IMR-90 (cell line): ENCODE results near the gene GPC6. TPM values are rescaled to one million over a fixed set of nuclear protein-coding genes. Genes with fewer than 3 reads are reported as not detected.
A peak's percentile ranks its signal among the peaks of the same experiment; 100 is the strongest.

Experiments used
- ATAC-seq: fragments of 200-7000 bp; cut with Tn5 transposase; 2 replicates; pipeline ENCODE4 v1.9.1; 2020; ENCODE audit warnings: low read depth, mild to moderate bottlenecking, moderate library complexity
- BruUV-seq: library from RNA; stranded (reverse); fragments of 400-500 nt; replicated peaks from 2 replicates; lab custom pipeline; 2021; lab: Mats Ljungman, UMichigan
- CTCF ChIA-PET: fragments of 300-600 bp; formaldehyde crosslinking; extraction: SDS; loops from one replicate; lab custom pipeline; 2021; ENCODE audit warnings: antibody characterized with exemption; lab: Yijun Ruan, JAX
- POLR2A ChIA-PET: fragments of 300-600 bp; sonication (Branson Sonifier 250); formaldehyde crosslinking; loops from one replicate; lab custom pipeline; 2022; ENCODE audit warnings: antibody characterized with exemption; ENCODE audit not compliant: unreplicated experiment; lab: Charles Lee
- DNase-seq: peaks from one replicate; pipeline ENCODE4 v3.0.0; 2013
- H2AFZ ChIP-seq: replicated peaks from 2 replicates; pipeline ENCODE3; 2013; ENCODE audit warnings: low read length, mild to moderate bottlenecking; ENCODE audit not compliant: poor library complexity
- H2AK5ac ChIP-seq: 2 replicates; pipeline ENCODE4 v1.6.1; 2013; ENCODE audit warnings: low read depth, low read length, inconsistent platforms
- H2AK9ac ChIP-seq: replicated peaks from 2 replicates; pipeline ENCODE3; 2013; ENCODE audit warnings: mild to moderate bottlenecking, low read depth, low read length, moderate library complexity; ENCODE audit not compliant: poor library complexity
- H2BK120ac ChIP-seq: 2 replicates; pipeline ENCODE4 v1.6.1; 2013; ENCODE audit warnings: low read depth, low read length, inconsistent platforms
- H2BK15ac ChIP-seq: 3 replicates; pipeline ENCODE4 v1.6.1; 2013; ENCODE audit warnings: low read depth, low read length, inconsistent platforms
- H2BK20ac ChIP-seq: 2 replicates; pipeline ENCODE4 v1.6.1; 2013; ENCODE audit warnings: low read depth, mild to moderate bottlenecking, inconsistent platforms, low read length, moderate library complexity
- H2BK5ac ChIP-seq: 2 replicates; pipeline ENCODE4 v1.6.1; 2013; ENCODE audit warnings: mild to moderate bottlenecking, low read depth, low read length, inconsistent platforms; ENCODE audit not compliant: poor library complexity, severe bottlenecking
- H3K14ac ChIP-seq: replicated peaks from 2 replicates; pipeline ENCODE4 v1.6.1; 2013; ENCODE audit warnings: low read depth, low read length, inconsistent platforms
- H3K18ac ChIP-seq: 2 replicates; pipeline ENCODE4 v1.6.1; 2013; ENCODE audit warnings: low read depth, low read length, control low read depth
- H3K23ac ChIP-seq: 2 replicates; pipeline ENCODE4 v1.6.1; 2013; ENCODE audit warnings: low read depth, low read length, inconsistent platforms
- H3K27ac ChIP-seq: 2 replicates; pipeline ENCODE4 v1.5.1; 2013; ENCODE audit warnings: mild to moderate bottlenecking, control low read depth, low read length; ENCODE audit not compliant: insufficient read depth
- H3K27me3 ChIP-seq: 2 replicates; pipeline ENCODE4 v1.6.1; 2013; ENCODE audit warnings: low read length; ENCODE audit not compliant: control insufficient read depth, insufficient read depth
- H3K36me3 ChIP-seq: 2 replicates; pipeline ENCODE4 v1.6.1; 2013; ENCODE audit warnings: low read length, mixed read lengths; ENCODE audit not compliant: control insufficient read depth, insufficient read depth
- H3K4ac ChIP-seq: 2 replicates; pipeline ENCODE4 v1.6.1; 2013; ENCODE audit warnings: low read depth, low read length, inconsistent platforms
- H3K4me1 ChIP-seq: 2 replicates; pipeline ENCODE4 v1.6.1; 2013; ENCODE audit warnings: low read length, mixed read lengths; ENCODE audit not compliant: control insufficient read depth, insufficient read depth
- H3K4me2 ChIP-seq: 2 replicates; pipeline ENCODE4 v1.6.1; 2013; ENCODE audit warnings: low read depth, mild to moderate bottlenecking, control low read depth, low read length, moderate library complexity
- H3K4me3 ChIP-seq: 2 replicates; pipeline ENCODE4 v1.5.1; 2013; ENCODE audit warnings: low read depth, mild to moderate bottlenecking, control low read depth, low read length, moderate library complexity; ENCODE audit not compliant: insufficient read depth
- H3K56ac ChIP-seq: 2 replicates; pipeline ENCODE4 v1.6.1; 2013; ENCODE audit warnings: low read length, inconsistent platforms; ENCODE audit not compliant: insufficient read depth; ENCODE audit errors: extremely low read depth
- H3K79me1 ChIP-seq, 2 experiments: 2 replicates each; pipeline ENCODE4 v1.6.1; 2013; ENCODE audit warnings: low read length in 2 of 2, inconsistent platforms in 1 of 2, low read depth in 1 of 2
- H3K9ac ChIP-seq: 2 replicates; pipeline ENCODE4 v1.6.1; 2013; ENCODE audit warnings: low read depth, low read length, control low read depth
- H3K9me1 ChIP-seq: 2 replicates; pipeline ENCODE4 v1.6.1; 2013; ENCODE audit warnings: low read length, inconsistent platforms; ENCODE audit not compliant: insufficient read depth
- H3K9me3 ChIP-seq: 2 replicates; pipeline ENCODE4 v1.6.1; 2013; ENCODE audit warnings: low read length; ENCODE audit not compliant: control insufficient read depth, insufficient read depth
- H4K20me1 ChIP-seq: 2 replicates; pipeline ENCODE4 v1.6.1; 2013; ENCODE audit warnings: low read length, inconsistent platforms; ENCODE audit not compliant: insufficient read depth
- H4K5ac ChIP-seq: 2 replicates; pipeline ENCODE4 v1.6.1; 2013; ENCODE audit warnings: mild to moderate bottlenecking, low read depth, low read length, control low read depth
- H4K8ac ChIP-seq, 2 experiments: 2 replicates each; pipeline ENCODE4 v1.6.1; 2013; ENCODE audit warnings: low read depth in 2 of 2, low read length in 2 of 2, control low read depth in 1 of 2, inconsistent platforms in 1 of 2
- H4K91ac ChIP-seq: 2 replicates; pipeline ENCODE4 v1.6.1; 2013; ENCODE audit warnings: low read depth, low read length, inconsistent platforms; ENCODE audit not compliant: insufficient read depth
- MAFK ChIP-seq: IDR thresholded peaks from 2 replicates; pipeline ENCODE4 v1.6.1; 2012; ENCODE audit warnings: low read depth, low read length, improper control_type of control experiment
- SMC3 ChIP-seq: fragments of 150-350 bp; IDR thresholded peaks from 2 replicates; pipeline ENCODE4 v1.6.1; 2016; ENCODE audit warnings: low read depth, mild to moderate bottlenecking, antibody characterized with exemption, low read length, moderate library complexity
- WGBS, 2 experiments: methylation state at CpG; one replicate each; pipeline versions ENCODE4 v1.1.5 to v1.1.7; 2013; ENCODE audit warnings: missing lambda C conversion rate in 2 of 2; ENCODE audit not compliant: insufficient read length in 1 of 2; ENCODE audit errors: extremely low coverage in 2 of 2; 5-methylcytosine and 5-hydroxymethylcytosine counted together
- dilution Hi-C: fragments of 300-500 bp; cut with HindIII; formaldehyde crosslinking; loops from one replicate; pipeline ENCODE4 v1.14.3; 2018; ENCODE audit warnings: low sequenced_read_pairs; ENCODE audit not compliant: unreplicated experiment
- in situ Hi-C: fragments of 300-500 bp; cut with MboI; formaldehyde crosslinking; loops from 3 replicates; pipeline ENCODE4 v1.14.3; 2019; ENCODE audit warnings: low sequenced_read_pairs, inconsistent platforms, mixed read lengths
- intact Hi-C: fragments of 100-400 bp; cut with micrococcal nuclease; formaldehyde crosslinking; loops from 2 replicates; pipeline ENCODE4 v1.10.0; 2022
- polyA plus RNA-seq, 3 experiments: library from polyadenylated mRNA; depleted of rRNA; stranded (reverse); fragments of >200 nt; gene quantifications; 2 replicates each; pipeline ENCODE4 v1.2.3, GENCODE V29; 2012; ENCODE audit warnings: low replicate concordance in 1 of 3
- total RNA-seq: library from RNA; depleted of rRNA; stranded (reverse); fragments of >200 nt; gene quantifications from 2 replicates; pipeline ENCODE4 v1.2.3, GENCODE V29; 2012

The GPC6 gene
- total and polyA plus RNA-seq, 2 of the 4 experiments (the other 2 are of a cell fraction) = 14.9 to 39.4 TPM

DNA sequence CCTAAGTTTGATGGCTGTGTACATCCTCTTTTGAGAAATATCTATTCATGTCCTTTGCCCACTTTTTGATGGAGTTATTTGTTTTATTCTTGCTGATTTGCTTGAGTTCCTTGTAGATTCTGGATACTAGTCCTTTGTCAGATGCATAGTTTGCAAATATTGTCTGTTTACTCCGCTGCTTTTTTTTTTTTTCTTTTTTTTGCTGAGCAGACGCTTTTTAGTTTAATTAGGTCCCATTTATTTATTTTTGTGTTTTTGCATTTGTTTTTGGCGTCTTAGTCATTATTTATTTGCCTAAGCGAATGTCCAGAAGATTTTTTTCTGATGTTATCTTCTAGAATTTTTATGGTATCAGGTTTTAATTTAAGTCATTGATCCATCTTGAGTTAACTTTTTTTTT lies 114.9 kb downstream of the GPC6 start:
- no peak overlapping the region for H2BK15ac ChIP-seq
- ATAC-seq = no peak

More for the DNA sequence above, 114.9 kb downstream of the GPC6 start:
- Histone ChIP-seq H2BK120ac (no peak overlapping the region), H3K4me1 (no peaks in the 10 kb centered on the region), H3K9me3 (no peaks in the 10 kb centered on the region), H3K27ac (no peak overlapping the region), H3K14ac (no peak overlapping the region), H3K36me3 (no peaks in the 10 kb centered on the region), H4K8ac (no peak overlapping the region), H3K56ac (no peak overlapping the region), H3K79me1 (peaks cover 3 to 6% of the 10 kb centered on the region in 2 experiments; a peak in 2 of 4 replicates), H3K27me3 (no peaks in the 10 kb centered on the region), H2BK5ac (no peak overlapping the region), H3K4me2 (no peak overlapping the region), H4K91ac (no peak overlapping the region), H3K4ac (no peak overlapping the region), H3K23ac (no peak overlapping the region), H4K5ac (no peak overlapping the region), H4K20me1 (no peaks in the 10 kb centered on the region; the same call in 1 of the 2 replicates), H3K4me3 (no peak overlapping the region), H2AFZ (no peak overlapping the region), H3K9ac (no peak overlapping the region), H2AK9ac (no peak overlapping the region), H2AK5ac (no peak overlapping the region), H3K18ac (no peak overlapping the region), H3K9me1 (no peaks in the 10 kb centered on the region), H2BK20ac (no peak overlapping the region)
- ChIA-PET POLR2A (no interaction called here), CTCF (no interaction called here)
- no TSS peak for BruUV-seq
- DNase-seq = no peak
- WGBS, 2 experiments = 100% methylated on average over 1 of the region's 4 CpGs; no CpG with 5 or more reads in 1 of the 2 experiments
- TF ChIP-seq MAFK (peak; percentile 94), SMC3 (no peak)
- intact Hi-C loops = no loop called here
- dilution Hi-C loops = no loop called here
- in situ Hi-C loops = no loop called here
